GM12865 (cell line): ENCODE data around the gene LGALSL.

ENCODE experiments used
- DNase-seq: peaks from one replicate; pipeline ENCODE4 v3.0.0; 2010; ENCODE audit warnings: low read depth
- H3K4me3 ChIP-seq: 2 replicates; pipeline ENCODE4 v1.5.1; 2011; ENCODE audit warnings: mild to moderate bottlenecking, low read depth, low read length, control low read depth
- TF ChIP-seq, protein P1 (sequence below): IDR thresholded peaks from 2 replicates; pipeline ENCODE4 v1.5.1; 2011; ENCODE audit warnings: low read length, control low read depth, low read depth, inconsistent platforms; ENCODE audit not compliant: insufficient read depth; ENCODE audit errors: missing control alignments

The LGALSL gene

GRCh38 chr2:64469261-64469660 is 15.3 kb downstream of the LGALSL start:
- TF ChIP-seq, protein P1, sequence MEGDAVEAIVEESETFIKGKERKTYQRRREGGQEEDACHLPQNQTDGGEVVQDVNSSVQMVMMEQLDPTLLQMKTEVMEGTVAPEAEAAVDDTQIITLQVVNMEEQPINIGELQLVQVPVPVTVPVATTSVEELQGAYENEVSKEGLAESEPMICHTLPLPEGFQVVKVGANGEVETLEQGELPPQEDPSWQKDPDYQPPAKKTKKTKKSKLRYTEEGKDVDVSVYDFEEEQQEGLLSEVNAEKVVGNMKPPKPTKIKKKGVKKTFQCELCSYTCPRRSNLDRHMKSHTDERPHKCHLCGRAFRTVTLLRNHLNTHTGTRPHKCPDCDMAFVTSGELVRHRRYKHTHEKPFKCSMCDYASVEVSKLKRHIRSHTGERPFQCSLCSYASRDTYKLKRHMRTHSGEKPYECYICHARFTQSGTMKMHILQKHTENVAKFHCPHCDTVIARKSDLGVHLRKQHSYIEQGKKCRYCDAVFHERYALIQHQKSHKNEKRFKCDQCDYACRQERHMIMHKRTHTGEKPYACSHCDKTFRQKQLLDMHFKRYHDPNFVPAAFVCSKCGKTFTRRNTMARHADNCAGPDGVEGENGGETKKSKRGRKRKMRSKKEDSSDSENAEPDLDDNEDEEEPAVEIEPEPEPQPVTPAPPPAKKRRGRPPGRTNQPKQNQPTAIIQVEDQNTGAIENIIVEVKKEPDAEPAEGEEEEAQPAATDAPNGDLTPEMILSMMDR = no peak
- DNase-seq = no peak
- no peak overlapping the region for H3K4me3 ChIP-seq

DNA sequence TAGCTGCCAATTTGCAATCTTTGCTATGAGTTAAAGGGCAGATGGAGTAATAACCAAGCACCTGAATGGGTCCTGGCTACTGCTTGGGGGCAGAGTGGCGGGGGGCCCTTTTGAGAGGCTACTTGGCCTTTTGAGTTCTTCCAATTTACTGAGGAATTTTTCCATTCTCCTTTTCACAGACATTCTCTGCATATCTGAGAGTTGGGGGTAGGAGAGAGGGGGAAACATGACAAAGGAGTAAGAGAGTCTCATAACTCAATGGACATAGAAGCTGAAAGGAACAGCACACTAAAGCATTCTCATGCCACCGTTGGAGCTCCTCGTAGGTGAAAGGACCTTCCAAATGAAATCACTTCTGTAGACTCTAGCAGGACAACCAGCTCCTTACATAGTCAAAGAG is 16.1 kb downstream of the LGALSL start:
- H3K4me3 ChIP-seq = no peak overlapping the region
- no peak for DNase-seq
- TF ChIP-seq, protein P1 = no peak

DNA sequence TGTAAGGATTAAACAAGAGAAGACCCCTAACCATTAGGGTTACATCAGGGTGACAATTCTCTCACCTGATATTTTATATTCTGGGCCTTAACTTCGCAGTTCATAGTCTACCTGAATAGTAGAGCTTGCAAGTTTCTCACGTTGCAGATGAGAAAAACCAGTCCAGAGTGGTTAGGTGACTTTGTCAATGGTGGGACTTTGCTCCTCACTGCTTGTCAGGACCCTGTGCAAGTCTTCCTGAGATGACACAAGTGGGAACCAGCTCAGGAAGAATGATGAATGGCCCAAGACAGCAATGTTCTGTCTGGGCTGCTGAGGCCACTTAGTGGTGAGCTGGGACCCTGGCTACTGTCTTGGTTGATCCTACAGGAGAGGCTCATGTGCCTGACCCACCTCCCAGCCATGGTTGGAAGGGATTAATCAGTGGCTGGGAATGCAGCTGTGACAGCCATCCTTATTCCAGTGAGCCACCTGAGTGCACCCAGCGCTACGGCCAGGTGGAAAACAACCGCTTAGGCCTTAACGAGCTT is 16.9 kb downstream of the LGALSL start:
- no peak overlapping the region for H3K4me3 ChIP-seq
- TF ChIP-seq, protein P1 = no peak
- DNase-seq = no peak

GRCh38 chr2:64471600-64471999 is 17.6 kb downstream of the LGALSL start:
- no peak for DNase-seq
- TF ChIP-seq, protein P1 = no peak
- no peak overlapping the region for H3K4me3 ChIP-seq

DNA sequence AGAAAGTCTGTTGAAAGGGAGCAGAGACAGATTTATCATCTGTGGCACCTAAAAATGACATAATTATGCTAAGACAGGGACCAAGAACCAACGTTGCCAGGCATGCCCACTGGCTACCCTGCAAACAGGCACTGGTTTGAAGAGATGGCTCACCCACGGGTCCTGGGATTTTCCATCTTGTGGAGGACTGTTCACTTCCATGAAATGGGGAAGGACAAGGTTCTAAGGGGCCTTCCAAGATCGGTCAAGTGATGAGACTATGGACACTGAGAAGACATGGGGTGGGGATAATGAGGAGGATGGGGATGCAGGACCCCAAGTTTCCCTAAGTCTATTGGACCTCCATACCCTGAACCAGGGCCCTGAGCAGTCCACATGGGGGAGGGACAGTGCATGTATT is 18.9 kb downstream of the LGALSL start:
- TF ChIP-seq, protein P1 = no peak
- DNase-seq = no peak
- no peak overlapping the region for H3K4me3 ChIP-seq

GRCh38 chr2:64474121-64474571 is 20.2 kb downstream of the LGALSL start:
- no peak overlapping the region for H3K4me3 ChIP-seq
- no peak for DNase-seq
- TF ChIP-seq, protein P1 = no peak

GRCh38 chr2:64474636-64475035 is 20.7 kb downstream of the LGALSL start:
- TF ChIP-seq, protein P1 = no peak
- no peak for DNase-seq
- no peak overlapping the region for H3K4me3 ChIP-seq
